Ecto neural progenitor cell (in vitro differentiated cells): ENCODE data around the gene AP3D1.

Experiments
- DNase-seq: peaks from one replicate; pipeline ENCODE4 v3.0.0-alpha.2; 2018; ENCODE audit warnings: low spot score

The AP3D1 gene

GRCh38 chr19:2061495-2062388 lies 89.6 kb downstream of the AP3D1 start:
- DNase-seq: peak; percentile 98

GRCh38 chr19:2060884-2061494 lies 90.4 kb downstream of the AP3D1 start:
- DNase-seq: peak; percentile 91

GRCh38 chr19:2059422-2060201 lies 91.8 kb downstream of the AP3D1 start:
- DNase-seq: no peak

- no peak for DNase-seq
Observed at GRCh38 chr19:2058570-2059421, 92.6 kb downstream of the AP3D1 start.

- DNase-seq: peak; percentile 53
Observed at GRCh38 chr19:2057484-2058469, 93.6 kb downstream of the AP3D1 start.

- no peak for DNase-seq
Observed at GRCh38 chr19:2056837-2057192, 94.6 kb downstream of the AP3D1 start.

GRCh38 chr19:2055931-2056836 lies 95.2 kb downstream of the AP3D1 start:
- peak; percentile 60 for DNase-seq

GRCh38 chr19:2054763-2055162 lies 96.6 kb downstream of the AP3D1 start:
- no peak for DNase-seq

- DNase-seq: no peak
Observed at GRCh38 chr19:2053601-2054389, 97.6 kb downstream of the AP3D1 start.

- DNase-seq: no peak
Observed at GRCh38 chr19:2051773-2052704, 99.3 kb downstream of the AP3D1 start.

- DNase-seq: peak; percentile 99
Observed at GRCh38 chr19:2050991-2051772, 100.2 kb downstream of the AP3D1 start, which contains the start of gene MKNK2. TSS of gene MKNK2 (minus strand) at chr19:2051244. CDS start at chr19:2050851, 393 bp downstream.
